ENCODE results near the gene ARNT2. TPM values are rescaled to one million over a fixed set of nuclear protein-coding genes. Genes with fewer than 3 reads are reported as not detected.

Gene ARNT2
- total and polyA plus RNA-seq, 2 experiments from 2014 or later, result 3.9 to 5.3 TPM

GRCh38 chr15:80457896-80458295 is 53.7 kb downstream of the ARNT2 start:
- WGBS (ENCODE audit: low lambda C conversion rate, missing lambda C conversion rate), result 97% methylated on average over 3 of the region's 3 CpGs
- H4K20me1 ChIP-seq (ENCODE audit: insufficient read depth, poor library complexity, severe bottlenecking), result no peaks in the 10 kb centered on the region
- H3K36me3 ChIP-seq (replicated peaks; ENCODE audit: insufficient read depth, low read depth), result no peaks in the 10 kb centered on the region
- no peak overlapping the region for H2AFZ ChIP-seq
- H3K9me3 ChIP-seq (ENCODE audit: low read depth), result no peaks in the 10 kb centered on the region
- DNase-seq (ENCODE audit: low spot score), result no peak
- peaks cover 14% of the 10 kb centered on the region for H3K4me1 ChIP-seq (ENCODE audit: insufficient read depth)
- H3K9me2 ChIP-seq (replicated peaks; ENCODE audit: insufficient read depth), result no peaks in the 10 kb centered on the region
- no peaks in the 10 kb centered on the region for H3K79me2 ChIP-seq
- TF ChIP-seq EZH2 (IDR thresholded peaks at IDR 0.05; ENCODE audit: borderline replicate concordance), result no peak
- no peak for TF ChIP-seq EZH2phosphoT487 (IDR thresholded peaks at IDR 0.05; ENCODE audit: low read depth, severe bottlenecking, unreplicated experiment)
- no peak for TF ChIP-seq CTCF (IDR thresholded peaks at IDR 0.05; ENCODE audit: poor library complexity)
- no peaks in the 10 kb centered on the region for H3K27me3 ChIP-seq
- H3K27ac ChIP-seq, result no peak overlapping the region
- no peak overlapping the region for H3K4me3 ChIP-seq
- H3K4me2 ChIP-seq, result no peak overlapping the region

- Histone ChIP-seq H3K9me3 (ENCODE audit: low read depth) (no peaks in the 10 kb centered on the region), H3K27me3 (no peaks in the 10 kb centered on the region), H4K20me1 (ENCODE audit: insufficient read depth, poor library complexity, severe bottlenecking) (no peaks in the 10 kb centered on the region), H3K36me3 (replicated peaks; ENCODE audit: insufficient read depth, low read depth) (no peaks in the 10 kb centered on the region), H3K9me2 (replicated peaks; ENCODE audit: insufficient read depth) (no peaks in the 10 kb centered on the region), H2AFZ (no peak overlapping the region), H3K4me1 (ENCODE audit: insufficient read depth) (peaks cover 14% of the 10 kb centered on the region), H3K4me2 (no peak overlapping the region), H3K79me2 (no peaks in the 10 kb centered on the region), H3K27ac (no peak overlapping the region), H3K4me3 (no peak overlapping the region)
- TF ChIP-seq CTCF (IDR thresholded peaks at IDR 0.05; ENCODE audit: poor library complexity) (no peak), EZH2phosphoT487 (IDR thresholded peaks at IDR 0.05; ENCODE audit: low read depth, severe bottlenecking, unreplicated experiment) (no peak), EZH2 (IDR thresholded peaks at IDR 0.05; ENCODE audit: borderline replicate concordance) (no peak)
- DNase-seq (ENCODE audit: low spot score), result no peak
- WGBS (ENCODE audit: low lambda C conversion rate, missing lambda C conversion rate), result 92% methylated on average over 2 of the region's 2 CpGs
Observed at GRCh38 chr15:80458580-80458979, 54.4 kb downstream of the ARNT2 start.

GRCh38 chr15:80459380-80459779 is 55.2 kb downstream of the ARNT2 start:
- no peak for TF ChIP-seq CTCF (IDR thresholded peaks at IDR 0.05; ENCODE audit: poor library complexity)
- TF ChIP-seq EZH2 (IDR thresholded peaks at IDR 0.05; ENCODE audit: borderline replicate concordance), result no peak
- TF ChIP-seq EZH2phosphoT487 (IDR thresholded peaks at IDR 0.05; ENCODE audit: low read depth, severe bottlenecking, unreplicated experiment), result no peak
- H2AFZ ChIP-seq, result no peak overlapping the region
- H3K36me3 ChIP-seq (replicated peaks; ENCODE audit: insufficient read depth, low read depth), result no peaks in the 10 kb centered on the region
- H3K9me3 ChIP-seq (ENCODE audit: low read depth), result no peaks in the 10 kb centered on the region
- H3K4me1 ChIP-seq (ENCODE audit: insufficient read depth), result peaks cover 14% of the 10 kb centered on the region
- H3K27me3 ChIP-seq, result no peaks in the 10 kb centered on the region
- H3K79me2 ChIP-seq, result no peaks in the 10 kb centered on the region
- H3K9me2 ChIP-seq (replicated peaks; ENCODE audit: insufficient read depth), result no peaks in the 10 kb centered on the region
- no peak overlapping the region for H3K27ac ChIP-seq
- no peak overlapping the region for H3K4me2 ChIP-seq
- no peak for DNase-seq (ENCODE audit: low spot score)
- H3K4me3 ChIP-seq, result no peak overlapping the region
- WGBS (ENCODE audit: low lambda C conversion rate, missing lambda C conversion rate), result 65% methylated on average over 6 of the region's 6 CpGs
- H4K20me1 ChIP-seq (ENCODE audit: insufficient read depth, poor library complexity, severe bottlenecking), result no peaks in the 10 kb centered on the region

- no peak for DNase-seq (ENCODE audit: low spot score)
- Histone ChIP-seq H2AFZ (no peak overlapping the region), H3K79me2 (no peaks in the 10 kb centered on the region), H3K4me3 (no peak overlapping the region), H3K9me2 (replicated peaks; ENCODE audit: insufficient read depth) (no peaks in the 10 kb centered on the region), H3K4me2 (no peak overlapping the region), H3K27ac (no peak overlapping the region), H4K20me1 (ENCODE audit: insufficient read depth, poor library complexity, severe bottlenecking) (no peaks in the 10 kb centered on the region), H3K9me3 (ENCODE audit: low read depth) (no peaks in the 10 kb centered on the region), H3K27me3 (no peaks in the 10 kb centered on the region), H3K4me1 (ENCODE audit: insufficient read depth) (peaks cover 14% of the 10 kb centered on the region), H3K36me3 (replicated peaks; ENCODE audit: insufficient read depth, low read depth) (no peaks in the 10 kb centered on the region)
- TF ChIP-seq CTCF (IDR thresholded peaks at IDR 0.05; ENCODE audit: poor library complexity), result no peak
- WGBS (ENCODE audit: low lambda C conversion rate, missing lambda C conversion rate), result 93% methylated on average over 3 of the region's 3 CpGs
Observed at GRCh38 chr15:80459818-80460217, 55.6 kb downstream of the ARNT2 start.

Measured in hepatocyte (in vitro differentiated cells).